Karpas-422 (cell line): ENCODE results near the gene ROBO1. TPM values are rescaled to one million over a fixed set of nuclear protein-coding genes. Genes with fewer than 3 reads are reported as not detected.
A peak's percentile ranks its signal among the peaks of the same experiment; 100 is the strongest.

Source experiments
- DNase-seq: peaks from one replicate; pipeline ENCODE4 v3.0.0-alpha.2; 2015
- H2AFZ ChIP-seq: fragments of 200-600 bp; sonication (generic); 2 replicates; pipeline ENCODE4 v1.6.1; 2014; ENCODE audit warnings: antibody characterized with exemption, low read length, mixed read lengths
- H3K27ac ChIP-seq: fragments of 200-600 bp; sonication (generic); 2 replicates; pipeline ENCODE4 v1.5.1; 2014; ENCODE audit warnings: mild to moderate bottlenecking, low read length, moderate library complexity
- H3K27me3 ChIP-seq: fragments of 200-600 bp; sonication (generic); 2 replicates; pipeline ENCODE4 v1.6.1; 2014; ENCODE audit warnings: low read length, mixed read lengths
- H3K36me3 ChIP-seq: fragments of 200-600 bp; sonication (generic); 2 replicates; pipeline ENCODE4 v1.6.1; 2014; ENCODE audit warnings: low read length, mixed read lengths; ENCODE audit not compliant: insufficient read depth
- H3K4me1 ChIP-seq: fragments of 200-600 bp; sonication (generic); 2 replicates; pipeline ENCODE4 v1.6.1; 2014; ENCODE audit warnings: mild to moderate bottlenecking, low read length, mixed read lengths
- H3K4me2 ChIP-seq: fragments of 200-600 bp; sonication (generic); 2 replicates; pipeline ENCODE4 v1.6.1; 2014; ENCODE audit warnings: low read length, low read depth, mild to moderate bottlenecking; ENCODE audit not compliant: poor library complexity, severe bottlenecking
- H3K4me3 ChIP-seq: fragments of 200-600 bp; sonication (generic); 2 replicates; pipeline ENCODE4 v1.5.1; 2014; ENCODE audit warnings: mild to moderate bottlenecking, antibody characterized with exemption, low read length, mixed read lengths
- H3K79me2 ChIP-seq: fragments of 200-600 bp; sonication (generic); 2 replicates; pipeline ENCODE4 v1.6.1; 2014; ENCODE audit warnings: mild to moderate bottlenecking, low read length, mixed read lengths
- H3K9ac ChIP-seq: fragments of 200-600 bp; sonication (generic); 2 replicates; pipeline ENCODE4 v1.6.0; 2014; ENCODE audit warnings: low read length
- H3K9me2 ChIP-seq: fragments of 200-600 bp; sonication (generic), shearing (Covaris generic); replicated peaks from 2 replicates; pipeline ENCODE4 v1.6.0; 2014; ENCODE audit warnings: mild to moderate bottlenecking, low read length, moderate library complexity; ENCODE audit not compliant: insufficient read depth
- H3K9me3 ChIP-seq: fragments of 300-700, 200-600 bp; sonication (generic); 2 replicates; pipeline ENCODE4 v1.6.1; 2014; ENCODE audit warnings: low read length, mixed read lengths
- H4K20me1 ChIP-seq: fragments of 200-600 bp; sonication (generic); 2 replicates; pipeline ENCODE4 v1.6.1; 2014; ENCODE audit warnings: mild to moderate bottlenecking, antibody characterized with exemption, low read length, low read depth; ENCODE audit not compliant: insufficient read depth
- total RNA-seq: library from RNA; depleted of rRNA; stranded (reverse); fragments of >200 nt; shearing (Covaris generic); gene quantifications from 2 replicates; pipeline ENCODE4 v1.2.3, GENCODE V29; 2014; ENCODE audit warnings: low replicate concordance

Gene ROBO1
- total RNA-seq, 1 experiment from 2014 or later, result not detected

DNA sequence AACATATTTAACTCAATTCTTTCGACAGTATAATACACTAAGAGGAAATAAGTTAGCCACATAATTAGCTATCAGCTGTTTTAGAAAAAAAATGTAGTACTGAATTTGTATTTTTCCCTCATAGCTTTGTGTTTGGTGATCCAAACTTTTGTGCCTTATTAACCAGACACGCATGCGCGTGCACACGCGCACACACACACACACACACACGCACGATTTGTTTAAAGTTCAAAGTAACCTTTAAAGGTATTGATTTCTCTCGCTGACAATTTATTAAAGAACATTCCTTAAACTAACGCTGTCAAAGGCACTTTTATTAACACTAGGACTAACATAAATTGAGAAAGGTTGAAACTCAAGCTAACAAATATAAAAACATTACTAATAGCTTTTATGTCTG, 198.9 kb downstream of the ROBO1 start:
- no peak overlapping the region for H3K4me3 ChIP-seq
- H4K20me1 ChIP-seq, result no peaks in the 10 kb centered on the region
- no peaks in the 10 kb centered on the region for H3K27me3 ChIP-seq
- H3K4me1 ChIP-seq, result no peaks in the 10 kb centered on the region
- H3K4me2 ChIP-seq, result no peak overlapping the region
- no peak overlapping the region for H3K9ac ChIP-seq
- H3K27ac ChIP-seq, result no peak overlapping the region
- no peaks in the 10 kb centered on the region for H3K79me2 ChIP-seq
- no peaks in the 10 kb centered on the region for H3K9me2 ChIP-seq
- no peak for DNase-seq
- no peaks in the 10 kb centered on the region for H3K9me3 ChIP-seq
- no peaks in the 10 kb centered on the region for H3K36me3 ChIP-seq
- no peak overlapping the region for H2AFZ ChIP-seq

DNA sequence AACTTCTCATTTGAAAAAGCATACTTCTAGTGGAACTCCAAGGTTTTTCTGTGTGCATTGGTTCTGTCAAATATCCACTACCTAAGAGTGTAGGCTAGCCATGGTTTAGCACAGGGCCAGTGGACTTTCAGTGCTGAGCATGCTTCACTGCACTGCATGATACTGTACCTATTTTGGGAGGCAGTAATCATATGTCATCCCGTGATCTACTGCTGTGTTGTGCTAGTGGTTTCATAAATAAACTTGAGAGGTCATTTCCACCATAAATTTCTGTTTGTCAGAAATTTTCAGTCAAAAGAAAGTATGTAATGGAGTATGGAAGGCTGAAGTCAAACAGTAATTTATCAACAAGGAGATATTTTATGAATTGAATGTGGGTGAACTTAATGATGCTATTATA, 203.6 kb downstream of the ROBO1 start:
- Histone ChIP-seq H3K9me2 (no peaks in the 10 kb centered on the region), H4K20me1 (no peaks in the 10 kb centered on the region), H3K27me3 (no peaks in the 10 kb centered on the region), H3K27ac (no peak overlapping the region), H3K79me2 (no peaks in the 10 kb centered on the region), H3K4me1 (no peaks in the 10 kb centered on the region), H3K4me3 (no peak overlapping the region), H3K9me3 (no peaks in the 10 kb centered on the region), H3K9ac (no peak overlapping the region), H3K4me2 (no peak overlapping the region), H2AFZ (no peak overlapping the region), H3K36me3 (no peaks in the 10 kb centered on the region)
- no peak for DNase-seq

DNA sequence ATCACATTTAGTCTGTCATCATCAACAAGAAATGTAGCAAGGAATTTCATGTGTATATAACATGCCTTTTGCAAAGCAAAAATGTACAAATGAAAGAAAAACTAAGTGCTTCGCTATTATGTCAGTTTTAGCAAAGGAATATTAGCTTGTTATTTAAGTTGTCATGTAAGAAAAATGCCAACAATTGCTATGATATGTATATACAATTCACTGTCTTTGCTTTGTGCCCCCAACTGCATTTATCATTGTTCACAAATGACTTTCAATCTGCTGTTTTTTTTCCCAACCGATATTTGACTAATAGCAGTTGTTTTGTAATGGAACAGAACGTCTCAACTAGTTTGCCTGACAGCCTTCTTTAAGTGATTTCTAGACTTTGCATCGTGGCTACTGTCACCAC, 207.1 kb downstream of the ROBO1 start:
- Histone ChIP-seq H3K36me3 (no peaks in the 10 kb centered on the region), H4K20me1 (no peaks in the 10 kb centered on the region), H3K79me2 (no peaks in the 10 kb centered on the region), H2AFZ (no peak overlapping the region), H3K9ac (no peak overlapping the region), H3K4me1 (no peaks in the 10 kb centered on the region), H3K4me2 (no peak overlapping the region), H3K9me3 (no peaks in the 10 kb centered on the region), H3K27ac (no peak overlapping the region), H3K9me2 (no peaks in the 10 kb centered on the region), H3K4me3 (no peak overlapping the region), H3K27me3 (no peaks in the 10 kb centered on the region)
- no peak for DNase-seq

DNA sequence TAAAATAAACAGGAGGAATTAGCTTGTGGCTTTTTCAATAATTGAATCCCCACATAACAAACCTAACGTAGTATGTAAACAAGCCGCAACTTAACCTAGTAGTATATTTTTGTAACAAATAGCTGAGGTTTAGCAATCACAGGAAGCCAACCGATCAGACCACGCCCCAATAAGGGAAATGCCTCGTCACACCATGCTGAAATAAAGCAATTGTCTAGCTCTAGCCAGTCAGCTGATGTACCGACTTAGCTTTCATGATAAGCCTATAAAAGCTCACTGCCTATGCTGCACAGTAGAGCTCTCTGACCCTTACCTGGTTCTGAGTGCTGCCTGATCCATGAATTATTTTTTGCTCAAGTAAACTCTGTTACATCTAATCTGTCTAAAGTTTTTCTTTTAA, 208.9 kb downstream of the ROBO1 start:
- Histone ChIP-seq H4K20me1 (no peaks in the 10 kb centered on the region), H3K9me2 (no peaks in the 10 kb centered on the region), H3K79me2 (no peaks in the 10 kb centered on the region), H3K4me1 (no peaks in the 10 kb centered on the region), H2AFZ (no peak overlapping the region), H3K9ac (no peak overlapping the region), H3K4me2 (no peak overlapping the region), H3K4me3 (no peak overlapping the region), H3K27me3 (0 out of 2 replicates have a peak, but pooled peaks cover 2% of the 10 kb centered on the region), H3K27ac (no peak overlapping the region), H3K9me3 (no peaks in the 10 kb centered on the region), H3K36me3 (no peaks in the 10 kb centered on the region)
- no peak for DNase-seq

DNA sequence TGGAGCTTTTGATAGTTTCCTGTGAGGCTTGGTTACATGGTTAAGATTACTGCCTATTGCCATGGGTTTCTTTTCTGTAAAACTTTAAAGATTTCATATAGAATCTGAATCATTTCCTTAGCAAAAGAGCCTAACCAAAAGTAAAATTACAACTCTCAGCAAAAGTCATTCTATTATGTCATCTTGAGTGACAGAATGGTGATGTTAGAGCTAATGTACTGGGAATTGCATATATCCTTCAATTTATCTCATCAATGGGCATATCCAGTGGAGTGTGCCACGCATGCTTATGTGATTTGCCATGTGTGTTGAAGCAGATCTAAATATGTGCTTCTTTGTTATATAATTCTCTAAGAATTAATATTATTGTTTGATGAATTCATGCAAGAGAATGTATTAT, 212.1 kb downstream of the ROBO1 start:
- Histone ChIP-seq H3K9me3 (no peaks in the 10 kb centered on the region), H3K27me3 (0 out of 2 replicates have a peak, but pooled peaks cover 2% of the 10 kb centered on the region), H4K20me1 (no peaks in the 10 kb centered on the region), H3K36me3 (no peaks in the 10 kb centered on the region), H3K27ac (no peak overlapping the region), H3K4me2 (no peak overlapping the region), H2AFZ (no peak overlapping the region), H3K9me2 (no peaks in the 10 kb centered on the region), H3K4me3 (no peak overlapping the region), H3K4me1 (no peaks in the 10 kb centered on the region), H3K9ac (no peak overlapping the region), H3K79me2 (no peaks in the 10 kb centered on the region)
- DNase-seq, result no peak

DNA sequence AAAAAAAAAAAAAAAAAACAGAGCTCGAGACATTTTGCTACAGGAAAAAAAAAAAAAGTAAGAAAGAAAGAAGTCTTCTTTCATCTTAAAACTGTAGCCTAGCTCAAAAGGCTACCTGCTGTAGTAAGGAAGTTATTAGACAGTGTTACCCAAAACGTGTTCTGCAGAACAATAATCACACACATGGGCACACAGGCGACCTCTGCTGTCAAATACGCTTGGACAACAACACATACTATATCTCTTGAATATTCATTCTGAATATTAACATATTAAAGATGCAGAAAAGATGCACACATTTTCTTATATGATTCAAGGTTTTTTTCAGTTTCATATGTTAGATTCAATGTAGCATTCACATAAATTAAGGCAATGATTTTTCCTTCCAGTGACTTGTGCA, 215.8 kb downstream of the ROBO1 start:
- no peak overlapping the region for H3K9ac ChIP-seq
- H3K4me3 ChIP-seq, result no peak overlapping the region
- no peak overlapping the region for H3K4me2 ChIP-seq
- DNase-seq, result no peak
- no peaks in the 10 kb centered on the region for H3K4me1 ChIP-seq
- H3K27ac ChIP-seq, result no peak overlapping the region
- no peaks in the 10 kb centered on the region for H4K20me1 ChIP-seq
- no peaks in the 10 kb centered on the region for H3K79me2 ChIP-seq
- H3K27me3 ChIP-seq, result 0 out of 2 replicates have a peak, but pooled peaks cover 2% of the 10 kb centered on the region
- H3K9me3 ChIP-seq, result no peaks in the 10 kb centered on the region
- no peaks in the 10 kb centered on the region for H3K36me3 ChIP-seq
- no peak overlapping the region for H2AFZ ChIP-seq
- no peaks in the 10 kb centered on the region for H3K9me2 ChIP-seq

DNA sequence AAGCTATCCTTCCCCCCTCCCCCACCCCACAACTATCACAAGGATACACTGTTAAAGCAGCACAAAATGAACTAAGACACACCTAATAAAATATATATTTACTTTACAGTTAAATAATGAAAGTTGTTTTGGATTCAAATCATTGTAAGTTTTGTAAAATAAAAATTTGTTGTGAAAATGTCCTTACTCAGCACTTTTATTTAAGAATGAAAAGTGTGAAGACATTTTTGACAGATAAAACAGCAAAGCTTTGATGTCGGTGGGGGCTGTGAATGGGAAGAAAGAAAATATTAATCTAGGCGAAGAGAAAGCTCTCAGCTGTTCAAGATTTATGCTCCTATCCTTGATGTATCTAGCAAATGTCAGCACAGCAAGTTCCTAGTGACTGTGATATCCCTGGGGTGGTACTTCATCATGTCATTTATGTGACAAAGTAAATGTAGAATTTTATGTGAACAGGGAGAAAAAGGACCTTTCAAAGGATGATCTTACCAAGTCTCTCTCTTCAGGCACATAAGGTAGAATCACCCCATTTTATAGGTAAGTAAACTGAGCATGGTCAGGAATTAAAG, 216.4 kb downstream of the ROBO1 start:
- Histone ChIP-seq H3K36me3 (no peaks in the 10 kb centered on the region), H3K79me2 (no peaks in the 10 kb centered on the region), H2AFZ (no peak overlapping the region), H3K4me2 (no peak overlapping the region), H3K4me1 (no peaks in the 10 kb centered on the region), H3K27me3 (0 out of 2 replicates have a peak, but pooled peaks cover 2% of the 10 kb centered on the region), H3K9me2 (no peaks in the 10 kb centered on the region), H3K9ac (no peak overlapping the region), H3K4me3 (no peak overlapping the region), H3K27ac (no peak overlapping the region), H3K9me3 (no peaks in the 10 kb centered on the region), H4K20me1 (no peaks in the 10 kb centered on the region)
- no peak for DNase-seq

DNA sequence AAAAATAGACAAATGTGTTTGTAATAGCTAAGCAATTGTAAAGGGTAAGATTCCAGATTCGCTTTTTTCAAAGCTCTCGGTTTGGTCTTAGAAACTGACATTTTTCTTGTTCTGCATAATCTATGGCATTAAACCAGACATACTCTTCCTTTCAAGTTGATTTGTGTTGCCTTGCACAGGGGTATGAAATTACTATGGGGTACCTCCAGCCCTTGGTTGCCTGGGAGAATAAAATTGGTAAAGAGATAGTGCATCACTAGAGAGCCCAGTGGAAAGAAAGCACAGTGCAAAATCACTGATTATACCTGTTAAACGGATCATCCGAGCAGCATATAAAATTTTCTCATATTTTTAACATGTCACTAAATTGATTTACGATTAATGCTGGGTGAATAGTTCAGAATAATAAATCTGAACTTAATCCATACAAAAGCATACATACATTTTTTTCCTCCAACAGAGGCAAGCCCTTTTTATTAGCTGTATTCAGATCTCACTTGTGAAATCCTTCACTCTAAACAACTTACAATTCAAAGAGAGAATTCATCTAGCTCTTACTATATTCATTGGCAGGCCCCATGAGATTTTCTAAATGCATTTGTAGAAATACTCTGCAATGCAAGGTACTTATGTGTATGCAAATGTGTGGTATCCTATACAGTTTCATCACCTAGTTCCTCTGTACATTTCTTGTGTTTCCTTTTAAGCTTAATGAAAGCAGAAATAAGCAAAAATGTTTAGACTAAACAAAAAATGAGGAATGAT, 224.4 kb downstream of the ROBO1 start:
- Histone ChIP-seq H3K9me2 (no peaks in the 10 kb centered on the region), H3K9me3 (no peaks in the 10 kb centered on the region), H3K27me3 (no peaks in the 10 kb centered on the region), H2AFZ (no peak overlapping the region), H3K4me2 (no peak overlapping the region), H3K36me3 (no peaks in the 10 kb centered on the region), H3K4me1 (no peaks in the 10 kb centered on the region), H3K4me3 (no peak overlapping the region), H3K27ac (no peak overlapping the region), H3K79me2 (no peaks in the 10 kb centered on the region), H4K20me1 (no peaks in the 10 kb centered on the region), H3K9ac (no peak overlapping the region)
- DNase-seq, result peak; percentile 42
